NCI-H526 treated with DMSO at 0.1 percent for 48 hours (cell line): Measurements from ENCODE around the gene MCF2L2.
A peak's percentile ranks its signal among the peaks of the same experiment; 100 is the strongest.
"Not testable (repeated sequence)": the region's sequence is repeated elsewhere in the genome, so short reads cannot be mapped to it uniquely, and the experiment has no call there.

Source experiments
- DNase-seq: peaks from one replicate; lab custom pipeline; 2025; lab: John Stamatoyannopoulos, UW

MCF2L2 gene

DNA sequence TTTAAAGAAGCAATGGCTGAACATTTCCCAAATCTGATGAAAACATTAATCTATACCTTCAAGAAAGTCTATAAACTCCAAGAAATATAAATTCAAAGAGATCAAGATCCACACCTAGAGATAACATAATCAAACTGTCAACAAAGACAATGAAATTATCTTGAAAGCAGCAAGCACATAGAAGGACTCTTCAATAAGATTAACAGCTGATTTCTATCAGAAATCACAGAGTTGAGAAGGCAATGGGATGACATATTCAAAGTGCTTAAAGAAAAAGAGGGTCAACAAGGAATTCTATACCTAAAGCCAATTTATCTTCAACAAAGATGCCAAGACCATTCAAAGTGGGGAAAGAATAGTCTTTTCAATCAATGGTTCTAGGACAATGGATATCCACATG lies 224.7 kb downstream of the MCF2L2 start:
- DNase-seq = no peak

DNA sequence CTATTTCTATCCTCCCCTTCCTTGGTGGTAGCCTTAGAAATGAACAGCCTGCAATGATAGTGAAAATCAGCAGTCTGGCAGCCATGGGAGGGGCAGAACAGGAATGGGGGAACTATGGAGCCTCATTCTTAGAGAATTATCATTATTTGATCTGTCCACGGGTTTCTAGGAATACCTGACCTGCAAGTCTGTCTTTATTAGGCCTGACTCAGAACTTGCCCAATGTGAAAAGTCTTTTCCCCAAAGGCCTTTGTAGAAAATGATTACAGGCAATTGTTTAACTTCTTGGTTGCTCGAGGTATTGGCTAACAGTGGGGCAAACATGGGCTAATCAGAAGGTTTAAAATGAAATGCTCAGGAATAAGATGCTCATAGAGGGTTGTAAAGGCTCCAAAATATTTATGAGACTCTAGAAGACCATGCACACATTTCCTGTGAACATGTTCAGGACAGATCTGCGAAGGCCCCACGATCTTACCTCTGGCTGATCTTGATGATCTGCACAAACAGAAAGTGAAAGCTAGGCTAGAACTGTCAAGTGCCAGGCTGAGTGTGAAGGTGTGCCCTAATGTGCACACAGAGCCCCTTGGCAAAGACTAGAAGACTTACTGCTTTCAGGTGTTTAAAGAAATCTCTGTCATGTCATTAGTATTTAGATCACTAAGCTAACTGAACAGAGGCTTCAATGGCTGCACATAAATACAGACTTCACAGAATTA lies 226.3 kb downstream of the MCF2L2 start:
- DNase-seq = no peak

DNA sequence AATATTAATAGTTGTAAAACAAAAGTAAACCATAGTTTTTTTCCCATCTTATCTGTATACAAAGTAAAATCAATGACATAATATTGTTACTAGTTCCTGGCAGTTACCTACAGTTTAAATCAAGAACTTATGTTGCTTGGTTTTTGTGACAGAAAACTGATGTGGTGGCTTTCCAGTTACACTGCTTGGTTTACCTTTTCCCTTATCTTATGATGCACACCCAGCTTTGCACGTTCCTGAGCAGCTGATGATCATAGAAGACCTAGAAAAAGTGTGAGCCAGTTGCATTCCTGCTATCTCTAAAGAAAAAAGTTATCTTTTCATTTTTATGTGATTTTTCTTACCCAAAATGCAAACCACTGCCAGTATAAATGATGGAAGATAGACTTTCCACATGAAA lies 229.5 kb downstream of the MCF2L2 start:
- no peak for DNase-seq

DNA sequence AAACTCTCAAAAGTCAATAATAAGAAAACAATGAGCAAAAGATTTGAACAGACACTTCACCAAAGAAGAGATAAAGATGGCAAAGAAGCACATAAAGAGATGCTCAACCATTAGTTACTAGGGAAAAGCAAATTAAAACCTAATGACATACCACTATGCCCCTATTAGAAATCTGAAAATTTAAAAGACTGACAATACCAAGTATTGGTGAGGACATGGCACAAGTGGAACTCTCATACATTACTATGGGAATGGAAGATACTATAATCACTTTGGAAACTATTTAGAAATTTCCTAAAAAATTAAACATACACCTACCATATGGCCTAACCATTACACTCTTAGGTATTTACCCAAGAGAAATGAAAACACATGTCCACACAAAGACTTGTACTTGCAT lies 230.7 kb downstream of the MCF2L2 start:
- DNase-seq = no peak

DNA sequence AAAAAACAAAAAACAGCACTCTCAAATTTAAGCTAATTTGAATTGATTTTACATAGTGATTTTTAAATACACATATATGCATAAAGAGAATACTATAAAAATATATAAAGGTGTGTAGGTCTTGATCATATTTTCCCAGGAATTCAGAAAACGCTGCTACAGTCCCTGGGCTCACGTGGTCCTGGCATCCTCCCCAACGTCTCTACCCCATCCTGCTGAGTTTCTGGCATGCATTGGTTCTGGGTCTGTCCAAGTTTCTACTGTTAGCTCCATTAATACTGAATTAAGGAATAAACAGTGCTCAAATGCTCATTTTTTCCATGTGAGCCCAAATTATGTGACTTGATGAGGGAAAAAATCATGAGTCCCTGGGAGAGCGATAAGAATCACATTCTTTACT lies 233.2 kb downstream of the MCF2L2 start:
- DNase-seq = no peak

DNA sequence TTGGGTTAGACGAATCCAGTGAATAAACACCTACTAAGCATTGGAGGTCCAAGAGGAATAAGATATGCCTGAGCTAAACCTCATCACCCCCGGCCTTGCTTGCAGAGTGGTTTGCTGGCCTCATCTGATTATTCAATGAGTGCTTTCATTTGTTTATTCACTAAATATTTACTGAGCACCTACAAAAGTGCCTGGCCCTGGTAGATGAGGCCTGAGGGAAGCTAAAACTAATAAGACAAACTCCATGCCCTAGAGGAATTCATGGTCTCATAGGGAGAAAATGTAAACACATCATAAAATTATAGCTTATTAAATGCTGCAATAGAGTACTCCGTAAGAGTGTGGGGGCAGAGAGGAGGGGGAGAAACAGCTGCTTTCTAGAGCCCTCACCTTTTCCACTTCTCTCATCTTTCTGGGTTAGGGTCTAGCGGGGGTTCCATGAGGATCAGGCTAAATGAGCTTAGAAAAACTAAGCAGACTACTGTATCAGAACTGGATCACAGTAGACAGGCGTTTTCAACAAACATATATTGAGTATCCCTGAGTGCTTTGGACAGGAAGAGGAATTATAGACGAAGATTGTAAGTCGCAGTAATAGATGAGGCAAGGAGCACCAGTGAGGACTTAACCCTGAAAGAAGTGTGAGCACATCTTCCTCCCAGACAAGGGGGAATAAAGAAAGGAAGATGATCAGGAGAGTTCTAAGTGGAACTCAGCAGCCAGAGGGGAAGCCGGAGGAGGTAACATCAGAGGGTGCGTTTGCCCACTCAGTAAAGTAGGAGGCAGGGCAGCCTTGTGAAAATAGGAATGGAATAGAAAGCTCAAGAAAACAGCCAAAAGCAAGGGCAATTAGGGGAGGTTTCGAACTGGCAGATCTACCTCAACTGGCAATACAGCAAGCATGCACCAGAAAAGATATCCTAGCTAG lies 234.4 kb downstream of the MCF2L2 start:
- DNase-seq = peak; percentile 92

DNA sequence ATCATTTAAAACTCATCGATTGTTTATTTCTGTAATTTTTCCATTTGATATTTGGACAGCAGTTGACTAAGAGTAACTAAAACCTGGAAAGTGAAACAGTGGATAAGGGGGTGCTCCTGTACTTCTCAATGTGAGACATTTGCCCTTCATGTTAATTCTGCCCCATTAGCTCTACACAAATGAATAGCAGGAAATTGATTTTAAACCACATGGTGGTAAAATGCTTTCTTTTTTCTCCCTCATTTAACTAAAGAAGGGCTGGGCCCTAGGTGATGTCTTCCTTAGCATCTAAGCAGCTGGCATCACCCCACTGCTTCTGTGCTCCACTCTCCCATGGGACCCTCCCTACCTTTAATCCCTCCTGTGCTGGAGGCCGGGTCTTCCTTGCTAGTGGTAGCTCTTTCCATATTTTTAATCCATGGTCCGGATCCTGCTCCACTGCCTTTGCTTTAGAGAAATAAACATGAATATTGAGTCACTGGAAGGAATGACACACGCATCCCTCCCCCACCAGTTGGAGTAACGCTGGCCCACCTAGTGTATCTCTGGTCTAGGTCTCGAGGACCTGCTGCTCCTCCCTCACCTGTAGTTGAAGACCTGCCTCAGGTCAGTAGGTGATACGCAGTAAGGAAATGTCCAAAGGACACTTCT lies 235.6 kb downstream of the MCF2L2 start:
- DNase-seq = no peak

DNA sequence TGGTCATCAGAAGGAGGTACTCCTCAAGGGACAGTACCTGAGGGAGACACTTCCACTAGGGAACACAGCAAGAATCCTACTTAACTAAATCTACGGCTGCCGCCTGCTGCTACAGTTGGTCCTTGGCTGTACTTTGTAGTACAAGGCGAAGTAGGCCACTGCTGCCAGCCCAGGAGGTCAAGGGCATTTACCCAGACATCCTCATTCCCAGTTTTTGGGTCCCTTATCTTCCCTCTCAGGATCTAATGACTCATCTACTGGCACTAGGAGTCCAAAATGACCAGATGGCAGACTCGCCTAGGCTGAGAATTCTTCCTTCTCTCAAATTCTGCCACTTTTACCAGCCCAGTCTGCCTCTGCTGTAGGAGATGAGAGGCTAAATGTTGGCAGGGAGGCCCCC lies 238.8 kb downstream of the MCF2L2 start:
- DNase-seq = no peak

DNA sequence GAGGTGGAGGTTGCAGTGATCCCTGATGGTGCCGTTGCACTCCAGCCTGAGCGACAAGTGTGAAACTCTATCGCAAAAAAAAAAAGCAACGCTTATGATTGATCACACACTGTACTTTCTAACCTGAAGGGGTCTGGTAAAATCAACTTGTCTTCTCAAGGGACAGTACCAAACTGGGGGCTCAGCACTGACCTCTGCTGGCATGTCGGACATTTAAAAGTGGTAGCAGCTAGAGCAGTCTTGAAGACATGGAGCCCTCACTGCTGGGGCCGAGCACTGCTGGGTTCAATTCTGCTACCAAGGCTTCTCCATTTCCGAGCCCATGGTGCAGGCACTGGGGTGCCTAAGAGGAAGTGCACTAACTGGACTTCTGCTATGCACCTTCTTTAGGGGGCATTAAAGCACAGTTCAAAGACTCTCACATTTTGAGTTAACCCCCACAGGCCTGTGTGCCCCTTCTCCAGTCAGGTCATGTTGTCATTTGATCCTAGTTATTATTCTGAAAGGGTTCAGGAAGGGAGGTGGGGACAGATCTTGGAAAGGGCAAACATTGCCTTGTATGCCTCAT lies 239.4 kb downstream of the MCF2L2 start:
- DNase-seq = no peak

DNA sequence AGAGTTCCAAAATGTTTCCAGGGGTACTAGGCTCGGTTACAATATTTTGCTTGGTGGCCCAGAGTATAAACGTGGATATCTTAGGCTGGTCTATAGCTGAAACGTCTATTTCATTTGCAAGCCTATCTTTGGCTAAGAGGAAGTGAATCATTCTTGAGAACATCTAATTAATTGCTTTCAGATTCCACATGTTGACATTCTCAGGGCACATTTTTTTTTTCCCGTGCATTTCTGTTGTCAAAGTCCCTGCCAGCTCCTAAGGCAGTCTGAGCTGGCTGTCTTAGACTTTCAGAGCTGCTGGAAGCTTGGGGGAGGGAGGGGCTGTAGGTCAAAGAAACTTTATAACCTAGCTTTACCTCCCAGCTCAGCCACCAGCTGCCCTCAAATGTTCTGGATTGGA lies 242.7 kb downstream of the MCF2L2 start:
- DNase-seq = no peak

DNA sequence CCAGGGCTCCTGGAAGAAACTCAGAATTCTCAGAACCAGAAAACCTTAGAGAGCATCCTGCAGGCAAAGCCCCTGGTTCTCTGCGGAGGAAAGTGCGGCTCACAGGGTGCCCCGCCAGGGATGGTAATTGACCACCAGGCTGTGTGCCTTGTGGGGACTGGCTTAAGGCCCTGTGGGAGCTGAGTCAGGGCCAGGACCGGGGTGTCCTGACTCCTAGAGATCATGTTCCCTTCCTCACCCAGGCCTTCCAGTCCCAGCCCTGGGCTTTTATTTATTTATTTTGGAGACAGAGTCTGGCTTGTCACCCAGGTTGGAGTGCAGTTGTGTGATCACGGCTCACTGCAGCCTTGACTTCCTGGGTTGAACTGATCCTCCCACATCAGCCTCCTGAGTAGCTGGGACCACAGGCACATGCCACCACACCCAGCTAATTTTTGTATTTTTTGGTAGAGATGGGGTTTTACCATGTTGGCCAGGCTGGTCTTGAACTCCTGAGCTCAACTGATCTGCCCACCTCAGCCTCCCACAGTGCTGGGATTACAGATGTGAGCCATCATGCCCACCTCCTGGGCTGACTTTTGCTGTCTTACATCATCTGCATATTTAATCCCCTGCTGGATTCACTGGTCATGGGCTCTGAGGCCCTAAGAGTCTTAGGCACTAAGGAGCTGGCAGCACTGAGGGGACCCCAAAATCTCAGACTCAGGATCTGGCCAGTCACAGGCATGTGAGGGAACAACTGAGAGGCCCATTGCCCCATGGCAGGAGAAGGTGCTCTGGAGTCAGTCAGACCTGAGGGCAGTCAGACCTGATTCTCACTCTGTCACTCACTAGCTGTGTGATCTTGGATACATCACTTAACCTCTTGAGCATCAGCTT lies 245.4 kb downstream of the MCF2L2 start:
- no peak for DNase-seq

DNA sequence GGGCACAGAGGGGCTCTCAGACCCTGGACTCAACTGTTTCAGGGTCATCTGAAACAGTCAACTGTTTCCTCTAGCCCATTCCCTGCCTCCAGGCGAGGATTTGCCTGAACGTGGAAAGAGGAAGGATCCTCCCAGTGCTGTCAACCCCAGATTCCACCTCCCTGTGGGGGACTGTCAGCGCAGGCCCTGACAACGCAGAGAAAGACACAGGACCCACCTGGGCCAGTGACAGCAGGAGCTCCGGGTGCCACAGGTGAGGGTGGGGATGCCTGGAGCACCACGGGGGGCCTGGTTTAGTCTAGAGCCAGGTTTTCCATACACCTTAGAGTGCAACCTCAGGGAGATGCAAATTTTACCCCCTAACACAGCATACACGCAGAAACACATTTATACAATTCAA lies 246.3 kb downstream of the MCF2L2 start:
- DNase-seq = no peak

DNA sequence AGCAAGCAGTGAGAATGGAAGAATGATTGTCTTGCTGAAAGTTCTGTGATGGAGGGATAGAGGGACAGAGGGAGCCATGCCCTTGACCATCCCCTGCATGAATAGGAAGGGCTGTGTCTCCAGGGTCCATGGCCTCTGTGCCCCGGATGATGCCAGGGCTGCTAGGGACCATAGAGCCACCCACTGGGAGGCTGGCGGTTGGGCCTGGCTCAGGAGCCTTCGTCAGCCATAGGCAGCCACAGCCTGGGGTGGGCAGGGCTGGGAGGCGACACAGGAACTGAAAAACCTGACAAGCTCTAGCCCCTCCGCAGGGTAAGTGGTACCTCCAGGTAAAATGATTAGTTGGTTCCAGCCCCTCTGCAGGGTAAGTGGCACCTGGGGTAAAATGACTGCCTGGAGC lies 246.8 kb downstream of the MCF2L2 start:
- DNase-seq = no peak

DNA sequence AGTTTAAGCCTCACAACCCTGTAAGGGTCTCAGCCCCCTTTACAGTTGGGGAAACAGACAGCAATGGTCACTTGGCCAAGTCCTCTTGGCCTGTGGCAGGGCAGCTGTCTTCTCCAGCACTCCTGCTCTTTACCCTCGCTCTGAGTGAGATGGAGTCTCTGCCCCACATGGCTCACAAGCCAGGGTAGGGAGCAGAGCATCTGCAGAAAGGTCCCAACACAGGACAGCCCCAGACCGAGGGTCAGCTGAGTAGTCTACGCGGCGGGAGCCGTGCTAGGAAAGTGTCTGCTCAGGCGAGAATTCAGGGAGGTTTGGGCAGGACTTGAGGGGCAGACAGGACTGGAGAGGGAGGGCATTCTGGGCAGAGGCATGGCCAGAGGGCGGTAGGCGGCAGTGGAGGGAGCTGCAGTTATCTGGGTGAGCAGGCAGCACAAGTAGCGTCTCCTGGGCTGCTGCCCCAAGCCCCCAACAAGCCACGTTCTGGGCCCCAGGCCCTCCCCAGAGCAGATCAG lies 247.6 kb downstream of the MCF2L2 start:
- no peak for DNase-seq

DNA sequence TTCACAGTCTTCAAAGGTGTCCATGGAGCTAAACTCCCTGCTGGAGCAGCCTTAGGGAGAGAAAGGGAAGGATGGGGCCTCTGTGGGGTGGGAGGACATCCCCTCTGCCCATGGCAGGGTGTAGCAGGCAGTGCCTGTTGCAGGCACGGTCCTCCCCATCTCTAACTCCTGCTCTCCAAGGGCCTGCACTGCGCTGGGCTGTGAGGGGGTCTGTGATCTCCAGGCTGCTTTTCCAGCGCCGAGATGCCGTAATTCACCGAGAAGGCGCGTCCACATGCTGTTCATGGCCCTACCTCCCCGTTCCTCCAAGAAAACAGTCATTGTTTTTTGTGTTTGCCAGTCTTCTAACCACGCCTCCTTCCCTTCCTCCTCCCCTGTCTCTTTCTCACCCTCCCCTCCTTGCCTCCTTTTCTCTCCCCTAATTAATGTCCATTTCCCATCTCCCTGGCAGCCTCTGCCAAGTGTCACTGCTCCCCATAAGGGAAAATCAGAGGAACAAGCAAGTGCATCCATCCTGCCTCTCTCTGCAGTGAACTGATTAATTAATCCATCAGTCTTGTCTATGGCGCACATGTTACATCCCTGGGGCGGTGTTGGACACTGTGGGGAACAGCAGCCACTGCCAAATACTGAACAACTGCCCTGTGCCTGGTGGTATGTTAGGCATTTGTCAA lies 248.2 kb downstream of the MCF2L2 start:
- no peak for DNase-seq

DNA sequence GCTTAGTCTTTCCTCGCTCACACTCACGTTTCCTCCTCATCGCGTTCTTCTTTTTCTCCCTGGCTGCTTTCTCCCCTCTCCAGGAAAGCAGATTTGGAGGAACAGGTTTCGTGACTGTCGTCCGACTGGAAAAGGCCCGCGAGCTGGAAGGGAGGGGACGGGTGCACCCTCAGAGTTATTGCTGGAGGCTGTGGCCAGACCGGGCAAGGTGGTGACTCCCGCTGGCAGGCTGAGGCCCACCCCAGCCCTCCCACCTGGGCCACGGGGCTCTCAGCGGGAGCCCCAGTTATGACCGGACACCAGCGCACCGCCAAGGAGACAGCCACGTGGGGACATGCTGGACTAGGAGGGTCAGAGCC lies 248.9 kb downstream of the MCF2L2 start:
- DNase-seq = not testable (repeated sequence)

DNA sequence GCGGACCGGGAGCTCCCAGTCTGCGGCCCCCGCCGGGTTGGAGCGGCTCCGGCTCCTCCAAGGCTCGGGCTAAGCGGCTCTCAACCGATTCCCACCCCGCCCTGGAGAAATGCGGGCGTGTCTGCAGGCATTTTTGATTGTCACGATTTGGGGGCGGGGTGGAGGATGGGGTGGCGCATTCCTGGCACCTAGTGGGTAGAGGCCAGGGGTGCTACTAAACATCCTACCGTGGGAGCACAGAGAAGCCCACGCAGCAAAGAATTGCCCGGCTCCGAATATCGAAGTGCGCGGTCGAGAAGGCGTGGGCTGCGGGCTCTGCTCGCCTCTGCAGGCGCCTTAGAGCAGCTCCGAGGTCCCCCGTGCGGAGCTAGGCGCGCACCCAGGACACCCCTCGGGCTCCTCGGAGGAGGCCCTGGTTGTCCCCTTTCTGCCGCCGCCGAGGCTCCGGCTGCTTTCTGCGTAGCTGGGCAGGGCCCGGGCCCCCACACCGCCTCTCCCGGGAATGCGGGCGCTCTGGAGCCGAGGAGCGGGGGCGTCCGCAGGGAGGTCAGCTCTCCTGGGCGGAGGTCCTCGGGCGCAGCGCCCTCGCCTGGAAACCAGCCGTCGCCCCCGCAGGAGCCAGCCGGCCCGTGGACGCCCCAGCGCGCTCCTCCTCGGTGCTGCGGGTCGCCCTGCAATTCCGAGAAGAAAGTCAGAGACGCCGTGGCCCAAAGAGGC lies 249.4 kb downstream of the MCF2L2 start:
- peak; percentile 59 for DNase-seq

DNA sequence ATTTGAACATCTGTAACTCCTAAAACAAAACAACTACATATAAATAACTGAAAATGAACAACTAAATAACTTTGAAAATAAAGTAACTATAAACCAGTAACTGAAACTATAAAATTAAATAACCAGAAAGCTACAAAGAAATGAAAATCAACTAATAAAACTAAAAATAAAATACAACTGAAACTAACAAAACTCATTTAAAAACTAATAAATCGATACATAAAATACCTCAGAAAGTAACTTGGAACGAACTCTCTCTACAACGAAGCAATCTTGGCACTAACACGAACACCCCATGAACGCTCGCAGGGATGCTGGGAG lies 249.9 kb downstream of the MCF2L2 start:
- no peak for DNase-seq

DNA sequence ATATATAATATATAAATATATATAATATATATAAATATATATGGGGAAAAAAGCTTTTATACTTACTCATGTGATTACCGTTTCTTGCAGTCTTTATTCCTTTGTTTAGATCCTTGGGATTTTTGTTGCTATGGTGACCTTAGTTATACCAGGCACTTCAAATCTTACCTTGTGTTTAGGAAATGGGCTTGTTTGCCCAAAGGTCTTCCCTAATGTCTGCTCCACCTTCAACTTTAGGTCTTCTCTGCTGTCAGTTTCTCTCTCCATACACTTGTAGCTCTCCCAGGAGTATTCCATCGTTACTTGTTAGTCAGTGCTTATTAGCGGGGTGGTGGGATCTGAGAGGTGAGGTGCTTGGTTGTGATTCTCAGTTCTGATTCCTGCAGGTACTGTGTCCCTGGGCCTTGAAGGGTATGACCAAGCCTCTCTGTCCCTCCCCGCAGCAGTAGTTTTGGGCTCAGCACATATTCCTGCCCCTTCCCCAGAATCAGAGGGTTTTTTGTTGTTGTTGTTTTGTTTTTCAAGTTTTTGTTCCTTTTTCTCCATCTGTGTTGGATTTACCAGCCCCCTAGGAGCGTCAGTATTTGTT lies 256.3 kb downstream of the MCF2L2 start:
- no peak for DNase-seq

DNA sequence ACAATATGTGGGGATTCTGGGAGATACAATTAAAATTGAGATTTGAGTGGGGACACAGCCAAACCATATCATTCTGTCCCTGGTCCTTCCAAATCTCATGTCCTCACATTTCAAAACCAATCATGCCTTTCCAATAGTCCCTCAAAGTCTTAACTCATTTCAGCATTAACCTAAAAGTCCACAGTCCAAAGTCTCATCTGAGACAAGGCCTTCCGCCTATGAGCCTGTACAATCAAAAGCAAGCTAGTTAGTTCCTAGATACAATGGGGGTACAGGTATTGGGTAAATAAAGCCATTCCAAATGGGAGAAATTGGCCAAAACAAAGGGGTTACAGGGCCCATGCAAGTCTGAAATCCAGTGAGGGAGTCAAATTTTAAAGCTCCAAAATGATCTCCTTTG lies 260.4 kb downstream of the MCF2L2 start:
- not testable (repeated sequence) for DNase-seq
